Fibroblast of peridontal ligament (primary cell): ENCODE measurements around the gene NLGN1.

Experiments used
- DNase-seq: peaks from one replicate; pipeline ENCODE4 v3.0.0-alpha.2; 2010; ENCODE audit errors: extremely low read depth

Gene NLGN1

DNA sequence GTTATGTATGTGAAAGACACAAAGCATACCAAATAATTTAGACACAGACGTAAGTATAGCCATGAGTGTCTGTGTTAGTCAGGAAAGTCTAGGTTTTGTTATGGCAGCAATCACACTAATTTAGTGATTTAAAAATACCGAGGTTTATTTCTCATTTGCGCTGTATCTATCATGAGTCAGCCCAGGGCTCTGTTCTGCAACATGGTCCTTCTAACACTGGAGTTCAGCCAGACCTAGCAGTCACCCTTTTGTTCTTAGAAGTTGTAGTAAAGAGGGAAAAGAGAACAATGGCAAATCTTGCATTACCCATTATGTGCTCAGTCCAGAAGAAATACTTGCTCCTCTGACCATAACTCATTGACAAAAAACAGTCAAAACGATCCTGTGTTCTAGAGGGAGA lies 311.5 kb downstream of the NLGN1 start:
- peak; percentile 70 for DNase-seq

DNA sequence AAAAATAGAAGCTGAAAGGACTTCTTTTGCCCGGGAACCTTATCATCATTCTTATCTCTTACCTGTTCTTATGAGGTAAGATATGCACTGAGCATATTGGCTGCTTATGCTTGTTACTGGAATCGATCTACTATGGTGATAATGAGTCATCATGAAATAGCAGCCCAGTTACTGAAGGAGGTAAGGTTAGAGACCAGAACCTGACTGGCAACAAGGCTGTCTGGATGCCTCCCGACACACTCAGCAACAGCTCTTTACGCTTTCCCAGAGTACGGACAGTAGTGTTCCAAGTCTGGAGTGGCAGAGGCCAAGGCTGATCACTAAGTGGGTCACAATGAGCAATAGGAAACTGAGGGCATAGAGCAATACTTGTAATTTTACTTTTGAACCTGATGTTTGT lies 314.1 kb downstream of the NLGN1 start:
- no peak for DNase-seq

GRCh38 chr3:173719585-173719984 lies 322.0 kb downstream of the NLGN1 start:
- DNase-seq = no peak

DNA sequence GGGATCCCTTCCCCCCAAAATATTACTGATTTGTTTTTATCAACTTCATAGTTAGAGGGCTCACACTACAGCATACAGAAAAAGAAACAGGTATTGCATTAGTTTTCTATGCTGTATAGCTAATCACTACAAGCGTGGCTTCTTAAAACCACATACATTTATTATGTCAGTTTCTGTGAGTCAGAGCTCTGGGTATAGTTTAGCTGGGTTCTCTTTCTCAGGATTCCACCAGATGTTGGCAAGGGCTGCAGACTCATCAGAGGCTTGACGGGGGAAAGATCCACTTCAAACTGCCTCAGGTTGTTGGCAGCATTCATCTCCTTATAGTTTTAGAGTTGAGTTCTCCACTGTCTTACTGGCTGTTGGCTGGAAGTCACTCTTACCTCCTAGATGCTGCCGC lies 328.0 kb downstream of the NLGN1 start:
- DNase-seq = peak; percentile 31

GRCh38 chr3:173730391-173730790 lies 332.8 kb downstream of the NLGN1 start:
- peak; percentile 50 for DNase-seq

- DNase-seq = peak; percentile 76
Measured at GRCh38 chr3:173732237-173732636, 334.7 kb downstream of the NLGN1 start.

DNA sequence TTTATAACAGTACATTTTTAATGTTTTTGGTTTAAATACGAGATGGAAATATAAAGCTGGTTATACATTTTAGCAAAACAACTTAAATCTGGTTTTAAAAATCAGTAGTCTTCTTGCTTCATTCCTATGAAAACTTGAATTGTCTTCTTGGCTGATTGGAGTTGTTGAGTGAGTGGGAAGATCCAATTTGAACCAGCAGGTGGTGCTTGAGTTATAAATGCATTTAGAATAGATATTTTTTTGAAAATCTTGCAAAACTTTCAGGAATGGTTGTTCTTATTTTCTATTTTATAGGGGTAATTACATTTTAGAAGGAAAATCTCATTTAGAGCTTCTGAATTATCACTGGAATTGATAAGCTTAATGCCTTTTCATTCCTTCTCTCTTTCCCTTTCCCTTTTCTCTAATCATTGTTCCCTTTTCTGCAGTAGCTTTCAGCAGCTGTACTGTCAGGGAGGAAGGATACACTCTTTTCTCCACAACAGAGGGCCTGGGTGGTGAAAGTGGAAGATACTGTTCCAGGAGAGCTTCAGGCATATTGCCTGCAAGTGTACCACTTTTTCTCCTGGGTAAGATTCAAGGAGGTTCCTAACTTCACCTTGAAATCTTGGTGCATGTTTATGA lies 335.6 kb downstream of the NLGN1 start:
- peak; percentile 86 for DNase-seq

DNA sequence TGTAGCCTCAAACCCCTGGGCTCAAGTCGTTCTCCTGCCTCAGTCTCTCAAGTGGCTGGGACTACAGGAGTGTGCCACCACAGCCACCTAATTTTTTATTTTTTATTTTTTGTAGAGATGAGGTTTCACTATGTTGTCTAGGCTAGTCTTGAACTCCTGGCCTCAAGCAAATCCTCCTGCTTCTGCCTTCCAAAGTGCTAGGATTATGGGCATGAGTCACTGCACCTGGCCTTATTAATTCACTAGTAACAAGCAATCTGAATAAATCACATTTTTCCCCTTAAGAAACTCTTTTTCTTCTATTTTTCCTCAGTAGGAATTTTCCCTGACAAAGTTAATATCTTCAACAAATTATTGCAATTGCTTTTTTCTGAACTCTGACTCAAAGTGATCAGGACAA lies 336.9 kb downstream of the NLGN1 start:
- DNase-seq = no peak

GRCh38 chr3:173734895-173735294 lies 337.4 kb downstream of the NLGN1 start:
- DNase-seq = no peak

DNA sequence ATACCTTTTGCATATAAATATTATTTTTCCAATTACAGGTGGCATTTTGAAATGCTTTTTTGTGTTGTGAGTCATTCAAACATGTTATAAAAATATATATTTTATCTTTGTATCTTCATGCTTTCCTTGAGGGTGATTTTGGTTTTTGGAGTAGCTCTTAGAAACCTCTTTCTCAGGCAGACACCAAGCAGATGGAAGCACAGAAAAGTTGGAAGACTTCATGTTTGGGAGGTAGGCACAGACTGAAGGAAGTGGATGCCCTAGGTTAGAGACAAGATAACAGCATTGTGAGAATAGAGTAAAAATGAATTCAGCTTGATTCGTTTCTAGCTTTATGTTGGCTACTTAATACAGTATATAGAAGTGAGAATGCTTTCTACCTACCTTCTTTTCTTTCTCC lies 338.3 kb downstream of the NLGN1 start:
- DNase-seq = no peak

DNA sequence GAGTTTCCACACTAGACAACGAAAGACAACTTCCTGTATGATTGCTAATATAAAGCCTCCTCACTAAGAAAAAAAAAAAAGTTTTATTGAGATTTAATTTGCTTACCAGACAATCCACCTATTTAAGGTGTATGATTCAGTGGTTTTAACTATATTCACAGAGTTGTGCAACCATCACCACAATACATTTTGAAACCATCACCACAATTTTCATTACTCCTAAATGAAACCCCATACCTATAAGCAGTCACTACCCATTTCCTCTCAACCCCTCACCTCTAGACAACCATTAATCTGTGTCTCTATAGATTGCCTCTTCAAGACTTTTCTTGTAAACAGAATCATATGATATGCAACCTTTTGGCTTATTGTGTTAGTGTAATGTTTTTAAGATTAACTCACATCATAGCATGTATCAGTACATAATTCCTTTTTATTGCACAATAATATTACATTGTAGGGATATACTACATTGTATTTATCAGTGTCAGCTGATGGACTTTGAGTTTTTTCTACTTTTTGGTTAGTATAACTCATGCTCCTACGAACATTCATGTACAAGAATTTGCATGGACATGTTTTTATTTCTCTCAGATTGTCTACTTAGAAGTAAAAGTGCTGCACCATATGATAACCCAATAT lies 339.7 kb downstream of the NLGN1 start:
- DNase-seq = no peak

GRCh38 chr3:173739726-173740125 lies 342.2 kb downstream of the NLGN1 start:
- peak; percentile 66 for DNase-seq

- DNase-seq = peak; percentile 69
Measured at GRCh38 chr3:173742491-173742890, 344.9 kb downstream of the NLGN1 start.

GRCh38 chr3:173743111-173743510 lies 345.6 kb downstream of the NLGN1 start:
- peak; percentile 54 for DNase-seq

GRCh38 chr3:173743516-173743915 lies 346.0 kb downstream of the NLGN1 start:
- DNase-seq = peak; percentile 47

DNA sequence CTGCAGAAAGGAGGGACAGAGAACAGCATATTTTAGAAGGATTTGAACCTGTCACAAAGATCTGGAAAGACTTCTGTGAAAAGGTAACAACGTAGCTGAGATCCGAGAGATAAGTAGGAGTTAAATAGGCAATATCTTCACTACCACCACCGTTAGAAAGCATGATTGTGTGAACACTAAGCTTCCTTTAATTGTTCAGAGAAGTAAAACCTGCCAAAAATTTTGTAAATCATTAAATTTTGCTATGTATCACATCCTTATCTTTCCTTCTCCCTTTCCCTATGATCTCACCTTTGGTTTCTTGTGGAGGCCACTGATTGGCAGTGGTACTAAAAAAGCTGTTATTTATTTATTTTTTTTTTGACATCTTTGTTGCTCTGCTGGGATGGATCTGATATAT lies 346.9 kb downstream of the NLGN1 start:
- no peak for DNase-seq

GRCh38 chr3:173744895-173745294 lies 347.4 kb downstream of the NLGN1 start:
- DNase-seq = no peak

- peak; percentile 46 for DNase-seq
Measured at GRCh38 chr3:173745952-173746682, 348.6 kb downstream of the NLGN1 start.

DNA sequence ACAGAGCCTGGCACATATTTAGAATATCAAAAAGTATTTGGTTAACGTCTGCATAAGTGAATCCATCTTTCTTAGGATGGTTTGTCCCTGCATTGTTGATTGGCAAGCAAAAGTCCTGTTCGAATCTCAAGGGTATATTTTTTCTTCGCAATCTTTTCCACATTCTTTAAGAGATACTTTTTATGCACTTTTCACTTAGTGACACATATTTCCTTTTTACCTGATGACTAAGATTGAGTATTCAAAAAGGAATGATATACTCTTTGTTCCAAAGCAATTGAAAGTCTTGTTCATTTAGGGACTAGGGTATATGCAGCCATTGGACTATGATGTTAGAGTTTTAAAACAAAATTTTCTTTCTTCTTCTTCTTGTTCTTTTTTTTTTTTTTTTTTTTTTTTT lies 349.9 kb downstream of the NLGN1 start:
- DNase-seq = no peak

GRCh38 chr3:173748105-173748504 lies 350.6 kb downstream of the NLGN1 start:
- no peak for DNase-seq

DNA sequence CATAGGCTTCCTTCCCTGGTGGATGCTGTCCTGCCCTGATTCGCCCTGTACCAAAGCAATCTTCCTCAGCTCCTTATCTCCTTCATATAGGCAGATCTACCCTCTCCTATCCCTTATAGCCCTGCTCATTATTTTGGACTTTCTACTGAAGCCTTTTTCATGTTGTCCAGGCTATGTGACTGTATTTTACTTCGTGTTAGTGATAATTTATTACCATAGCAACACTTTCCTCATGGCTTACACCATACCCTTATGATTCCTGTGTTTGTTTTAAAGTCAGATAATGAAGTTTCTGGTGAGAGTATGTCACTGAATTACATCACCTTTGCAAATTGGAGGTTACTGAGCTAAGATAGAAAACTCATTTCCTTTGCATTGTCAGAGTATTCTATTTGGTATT lies 352.6 kb downstream of the NLGN1 start:
- peak; percentile 64 for DNase-seq

GRCh38 chr3:173750591-173750990 lies 353.0 kb downstream of the NLGN1 start:
- no peak for DNase-seq

GRCh38 chr3:173753593-173753992 lies 356.0 kb downstream of the NLGN1 start:
- no peak for DNase-seq
